ENCODE measurements around the gene USP30. TPM values are rescaled to one million over a fixed set of nuclear protein-coding genes. Genes with fewer than 3 reads are reported as not detected.
"Not testable (repeated sequence)": the region's sequence is repeated elsewhere in the genome, so short reads cannot be mapped to it uniquely, and the experiment has no call there.

The USP30 gene
- total RNA-seq, 1 donor from 2014 or later = 13.6 TPM

GRCh38 chr12:109053382-109054123 is 1.2 kb downstream of the USP30 start:
- peaks cover 16% of the 10 kb centered on the region for H3K4me1 Mint-ChIP-seq (ENCODE audit: unreplicated experiment)
- H3K27ac Mint-ChIP-seq (ENCODE audit: unreplicated experiment) = peak overlapping the region; percentile 64
- H3K36me3 Mint-ChIP-seq (ENCODE audit: low read depth, unreplicated experiment) = peaks cover under 1% of the 10 kb centered on the region
- TF ChIP-seq CTCF (IDR thresholded peaks at IDR 0.05; ENCODE audit: unreplicated experiment) = no peak
- H3K4me3 Mint-ChIP-seq (ENCODE audit: unreplicated experiment) = peak overlapping the region; percentile 98
- no peak for DNase-seq (ENCODE audit: low spot score)
- H3K9me3 Mint-ChIP-seq (ENCODE audit: unreplicated experiment) = no peaks in the 10 kb centered on the region
- peaks cover 6% of the 10 kb centered on the region for H3K27me3 Mint-ChIP-seq (ENCODE audit: unreplicated experiment)

GRCh38 chr12:109054124-109054513 is 1.7 kb downstream of the USP30 start:
- H3K4me3 Mint-ChIP-seq (ENCODE audit: unreplicated experiment) = peak overlapping the region; percentile 98
- not testable (repeated sequence) for H3K27ac Mint-ChIP-seq (ENCODE audit: unreplicated experiment); DNase-seq (ENCODE audit: low spot score); H3K9me3 Mint-ChIP-seq (ENCODE audit: unreplicated experiment); H3K36me3 Mint-ChIP-seq (ENCODE audit: low read depth, unreplicated experiment); H3K27me3 Mint-ChIP-seq (ENCODE audit: unreplicated experiment)
- peaks cover 16% of the 10 kb centered on the region for H3K4me1 Mint-ChIP-seq (ENCODE audit: unreplicated experiment)

GRCh38 chr12:109054520-109054919 is 2.1 kb downstream of the USP30 start:
- Mint-ChIP-seq H3K4me3 (ENCODE audit: unreplicated experiment) (no peak overlapping the region), H3K27me3 (ENCODE audit: unreplicated experiment) (peaks cover 6% of the 10 kb centered on the region), H3K36me3 (ENCODE audit: low read depth, unreplicated experiment) (peaks cover 3% of the 10 kb centered on the region), H3K27ac (ENCODE audit: unreplicated experiment) (no peak overlapping the region), H3K9me3 (ENCODE audit: unreplicated experiment) (no peaks in the 10 kb centered on the region), H3K4me1 (ENCODE audit: unreplicated experiment) (peaks cover 16% of the 10 kb centered on the region)
- no peak for DNase-seq (ENCODE audit: low spot score)
- no peak for TF ChIP-seq CTCF (IDR thresholded peaks at IDR 0.05; ENCODE audit: unreplicated experiment)

GRCh38 chr12:109056891-109057290 is 4.5 kb downstream of the USP30 start:
- no peak for DNase-seq (ENCODE audit: low spot score)
- Mint-ChIP-seq H3K9me3 (ENCODE audit: unreplicated experiment) (no peaks in the 10 kb centered on the region), H3K36me3 (ENCODE audit: low read depth, unreplicated experiment) (peaks cover 3% of the 10 kb centered on the region), H3K4me3 (ENCODE audit: unreplicated experiment) (no peak overlapping the region), H3K4me1 (ENCODE audit: unreplicated experiment) (peaks cover 15% of the 10 kb centered on the region), H3K27me3 (ENCODE audit: unreplicated experiment) (peaks cover 6% of the 10 kb centered on the region), H3K27ac (ENCODE audit: unreplicated experiment) (no peak overlapping the region)
- no peak for TF ChIP-seq CTCF (IDR thresholded peaks at IDR 0.05; ENCODE audit: unreplicated experiment)

GRCh38 chr12:109057376-109057775 is 5.0 kb downstream of the USP30 start:
- H3K27ac Mint-ChIP-seq (ENCODE audit: unreplicated experiment) = no peak overlapping the region
- peaks cover 11% of the 10 kb centered on the region for H3K4me1 Mint-ChIP-seq (ENCODE audit: unreplicated experiment)
- H3K4me3 Mint-ChIP-seq (ENCODE audit: unreplicated experiment) = no peak overlapping the region

More at GRCh38 chr12:109057376-109057775, 5.0 kb downstream of the USP30 start:
- peaks cover 3% of the 10 kb centered on the region for H3K36me3 Mint-ChIP-seq (ENCODE audit: low read depth, unreplicated experiment)
- no peak for DNase-seq (ENCODE audit: low spot score)
- no peak for TF ChIP-seq CTCF (IDR thresholded peaks at IDR 0.05; ENCODE audit: unreplicated experiment)
- no peaks in the 10 kb centered on the region for H3K9me3 Mint-ChIP-seq (ENCODE audit: unreplicated experiment)
- H3K27me3 Mint-ChIP-seq (ENCODE audit: unreplicated experiment) = peaks cover 6% of the 10 kb centered on the region
